GM21529 (cell line): ENCODE results near the gene FNTB.
"Not testable (repeated sequence)": the region's sequence is repeated elsewhere in the genome, so short reads cannot be mapped to it uniquely, and the experiment has no call there.

ENCODE experiments used
- ATAC-seq: cut with Tn5 transposase; IDR thresholded peaks from one replicate; pipeline ENCODE4 v1.9.1; 2021; ENCODE audit not compliant: unreplicated experiment

Gene FNTB

DNA sequence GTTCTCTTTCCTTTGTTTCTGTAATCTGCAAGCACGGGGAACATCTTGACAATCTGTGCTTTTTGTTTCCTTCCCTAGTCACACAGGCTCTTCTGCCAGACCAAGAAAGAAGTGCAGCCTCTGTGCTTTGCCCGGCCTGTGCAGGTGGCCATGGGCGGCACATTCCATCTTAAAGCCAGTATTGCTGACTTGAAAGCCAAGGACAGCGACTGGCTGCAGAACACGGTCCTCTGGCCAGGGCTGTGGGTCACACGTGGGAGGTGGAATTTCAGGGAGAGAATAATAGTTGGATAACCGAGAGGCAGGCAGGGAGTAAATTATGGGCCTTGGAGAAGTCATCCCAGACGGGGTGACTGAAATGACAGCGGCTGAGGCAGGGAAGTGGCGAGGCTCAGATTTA lies 24.8 kb downstream of the FNTB start:
- ATAC-seq: no peak

DNA sequence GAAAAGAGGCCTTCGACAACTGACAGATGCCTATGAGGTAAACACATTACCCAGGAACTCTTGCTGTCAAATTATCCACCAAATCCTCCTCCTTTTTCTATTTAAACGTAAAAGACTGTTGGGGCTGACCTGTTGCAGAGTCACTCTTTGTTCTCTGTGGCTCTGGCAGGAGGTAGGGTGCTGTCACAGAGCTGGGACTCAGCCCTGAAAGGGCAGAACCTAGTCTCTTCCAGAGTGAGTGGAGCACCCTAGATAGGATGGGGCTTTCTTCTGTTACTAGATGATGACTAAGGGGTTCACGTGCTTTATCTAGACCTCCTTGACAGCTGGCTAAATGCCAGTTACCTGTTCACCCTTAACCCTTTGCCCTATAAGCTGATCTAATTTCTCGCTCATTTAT lies 25.7 kb downstream of the FNTB start:
- ATAC-seq: no peak

DNA sequence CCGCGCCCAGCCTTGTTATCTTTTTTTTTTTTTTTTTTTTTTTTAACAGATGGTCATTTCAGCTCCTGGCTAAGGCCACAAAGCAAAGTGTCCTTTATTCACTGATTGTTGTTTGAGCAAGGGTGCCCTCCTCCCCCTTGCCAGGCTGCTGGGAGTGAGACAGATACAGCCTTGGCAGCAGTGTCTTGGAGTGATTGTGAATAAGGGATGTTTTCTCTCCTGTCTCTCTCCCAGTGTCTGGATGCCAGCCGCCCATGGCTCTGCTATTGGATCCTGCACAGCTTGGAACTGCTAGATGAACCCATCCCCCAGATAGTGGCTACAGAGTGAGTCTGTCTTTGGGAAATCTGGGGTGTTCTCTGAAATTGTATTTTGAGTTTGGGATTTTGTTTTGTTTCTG lies 28.7 kb downstream of the FNTB start:
- no peak for ATAC-seq

DNA sequence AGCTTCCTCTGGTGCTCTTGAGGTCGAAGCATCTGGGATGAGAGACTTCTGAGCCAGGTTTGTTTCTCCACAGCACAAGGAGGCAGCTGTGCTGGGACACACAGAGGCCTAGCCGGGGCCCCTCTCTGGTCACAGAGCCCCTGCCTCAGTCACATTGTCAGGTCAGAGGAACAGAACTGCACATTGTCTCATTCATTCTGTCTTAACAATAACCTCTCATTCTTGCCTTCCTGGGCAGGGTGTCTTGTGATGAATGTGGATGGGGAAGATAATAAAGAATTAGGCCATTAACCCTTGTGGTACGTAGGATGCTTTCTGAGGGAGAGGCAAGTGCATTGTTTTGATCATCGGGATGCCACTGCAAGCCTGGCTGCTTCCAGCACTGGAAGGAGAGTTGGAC lies 29.8 kb downstream of the FNTB start:
- ATAC-seq: no peak

DNA sequence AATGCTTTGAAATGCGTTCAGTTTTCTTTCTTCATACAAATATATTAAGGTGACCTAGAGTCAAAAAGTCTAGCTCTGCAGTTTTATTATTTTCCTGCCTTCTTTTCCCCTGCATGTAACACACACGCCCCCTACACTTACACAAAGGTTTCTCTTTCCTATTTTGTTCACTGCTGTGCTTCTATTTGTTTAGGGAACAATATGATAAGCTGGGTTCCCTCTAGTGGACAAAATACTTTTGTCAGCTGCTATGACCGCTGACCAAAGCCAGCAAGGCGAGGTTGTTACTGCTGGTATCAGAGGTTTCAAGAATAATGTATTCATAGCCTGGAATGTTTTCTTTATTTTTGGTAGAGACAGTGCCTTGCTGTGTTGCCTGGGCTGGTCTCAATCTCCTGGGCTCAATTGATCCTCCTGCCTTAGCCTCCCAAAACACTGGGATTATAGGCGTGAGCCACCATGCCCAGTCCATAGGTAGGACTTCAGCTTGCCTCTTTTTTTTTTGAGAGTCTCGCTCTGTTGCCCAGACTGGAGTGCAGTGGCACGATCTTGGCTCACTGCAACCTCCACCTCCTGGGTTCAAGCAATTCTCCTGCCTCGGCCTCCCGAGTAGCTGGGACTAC lies 33.4 kb downstream of the FNTB start:
- ATAC-seq: no peak

DNA sequence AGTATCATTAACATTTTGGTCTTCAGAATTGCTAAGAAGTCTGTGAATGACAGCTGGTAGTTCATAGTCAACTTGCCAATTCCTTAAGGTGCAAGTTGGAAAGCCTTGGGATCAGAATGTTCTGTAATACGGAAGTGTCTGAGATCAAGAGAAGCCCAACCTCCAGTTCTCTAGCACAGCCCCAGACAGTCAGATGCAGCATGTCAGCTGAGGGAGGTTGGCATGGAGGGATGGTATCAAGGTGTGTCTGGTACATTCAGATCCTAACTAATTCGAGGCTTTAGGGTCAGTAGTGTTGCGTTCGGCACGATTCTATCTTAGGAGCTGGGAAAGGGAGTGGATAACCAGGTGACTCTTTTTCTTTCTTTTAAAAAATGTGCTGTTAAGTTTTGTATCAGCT lies 38.3 kb downstream of the FNTB start:
- ATAC-seq: no peak

DNA sequence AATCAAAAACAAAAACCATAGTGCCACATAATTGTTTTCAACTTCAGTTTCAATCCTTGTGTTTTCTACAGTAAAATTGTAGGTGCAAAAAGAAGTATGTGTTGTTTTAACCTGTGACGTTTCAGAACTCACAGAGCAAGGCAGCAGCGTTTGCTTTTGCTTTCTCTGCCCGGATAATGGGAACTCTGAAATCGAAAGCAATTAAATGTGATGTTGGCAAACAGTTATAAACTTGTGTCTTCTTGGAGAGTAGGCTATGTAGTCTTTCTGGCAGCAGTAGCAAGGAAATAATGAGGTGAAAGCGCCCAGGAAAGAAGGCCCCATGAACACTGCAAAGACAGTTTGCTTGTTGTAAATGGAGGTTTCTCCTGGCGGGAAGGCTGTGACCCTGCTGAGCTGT lies 39.1 kb downstream of the FNTB start:
- no peak for ATAC-seq

DNA sequence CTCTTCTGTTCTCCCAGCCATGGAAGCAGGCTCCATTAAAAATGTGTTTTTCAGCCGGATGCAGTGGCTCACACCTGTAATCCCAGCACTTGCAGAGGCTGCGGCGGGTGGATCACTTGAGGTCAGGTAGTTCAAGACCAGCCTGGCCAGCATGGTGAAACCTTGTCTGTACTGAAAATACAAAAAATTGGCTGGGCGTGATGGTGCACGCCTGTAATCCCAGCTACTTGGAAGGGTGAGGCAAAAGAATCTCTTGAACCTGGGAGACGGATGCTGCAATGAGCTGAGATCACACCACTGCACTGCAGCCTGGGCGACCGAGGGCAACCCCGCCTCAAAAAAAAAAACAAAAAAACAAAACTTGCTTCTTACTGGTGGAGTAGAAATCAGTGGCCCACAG lies 39.8 kb downstream of the FNTB start:
- no peak for ATAC-seq

DNA sequence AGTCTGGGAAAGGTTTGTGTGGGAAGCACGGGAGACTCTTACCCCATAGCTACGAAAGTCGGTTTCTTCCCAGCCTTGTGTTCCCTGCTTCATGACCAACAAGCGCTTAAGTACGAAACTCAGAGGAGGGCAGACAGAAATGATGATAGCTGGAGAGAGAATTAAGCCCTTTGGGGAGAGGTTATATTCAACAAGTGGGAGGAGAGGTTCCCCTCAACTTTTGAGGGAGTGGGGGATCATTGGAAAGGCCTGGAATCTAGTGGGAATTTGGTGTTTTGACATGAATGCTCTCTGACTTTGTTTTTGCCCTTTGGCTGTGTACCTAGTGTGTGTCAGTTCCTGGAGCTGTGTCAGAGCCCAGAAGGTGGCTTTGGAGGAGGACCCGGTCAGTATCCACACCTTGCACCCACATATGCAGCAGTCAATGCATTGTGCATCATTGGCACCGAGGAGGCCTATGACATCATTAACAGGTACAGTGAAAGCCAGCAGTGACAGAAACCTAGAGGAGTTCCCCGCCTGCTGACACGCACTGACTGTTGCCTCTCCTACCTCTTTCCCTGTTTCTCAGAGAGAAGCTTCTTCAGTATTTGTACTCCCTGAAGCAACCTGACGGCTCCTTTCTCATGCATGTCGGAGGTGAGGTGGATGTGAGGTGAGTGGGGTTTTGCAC lies 40.6 kb downstream of the FNTB start:
- ATAC-seq: no peak

DNA sequence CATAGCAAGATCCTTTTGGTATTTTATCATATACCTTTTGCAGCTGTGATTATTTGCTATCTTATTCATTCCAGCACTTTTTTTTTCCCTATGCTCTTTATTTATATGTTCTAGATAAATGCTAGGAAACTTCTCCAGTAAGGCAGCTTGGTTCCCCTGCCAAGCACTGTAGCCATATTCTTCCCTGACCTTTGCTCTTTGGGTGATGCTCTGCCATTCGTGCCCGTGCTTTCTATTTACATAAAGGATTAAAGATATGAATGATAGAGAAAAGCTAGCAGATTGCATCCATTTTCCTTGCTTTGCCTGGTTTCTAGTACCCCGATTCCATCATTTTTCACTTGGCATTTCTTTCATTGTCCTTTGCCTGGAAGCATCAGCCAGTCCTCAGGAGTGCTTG lies 42.2 kb downstream of the FNTB start:
- ATAC-seq: no peak

DNA sequence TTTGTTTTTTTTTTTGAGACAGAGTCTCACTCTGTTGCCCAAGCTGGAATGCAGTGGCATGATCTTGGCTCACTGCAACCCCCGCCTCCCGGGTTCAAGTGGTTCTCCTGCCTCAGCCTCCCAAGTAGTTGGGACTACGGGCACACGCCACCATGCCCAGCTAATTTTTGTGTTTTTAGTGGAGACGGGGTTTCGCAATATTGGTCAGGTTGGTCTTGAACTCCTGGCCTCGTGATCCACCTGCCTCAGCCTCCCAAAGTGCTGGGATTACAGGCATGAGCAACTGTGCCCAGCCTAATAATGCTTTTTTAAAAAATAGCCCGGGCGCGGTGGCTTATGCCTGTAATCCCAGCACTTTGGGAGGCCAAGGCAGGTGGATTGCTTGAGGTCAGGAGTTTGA lies 44.6 kb downstream of the FNTB start:
- not testable (repeated sequence) for ATAC-seq

DNA sequence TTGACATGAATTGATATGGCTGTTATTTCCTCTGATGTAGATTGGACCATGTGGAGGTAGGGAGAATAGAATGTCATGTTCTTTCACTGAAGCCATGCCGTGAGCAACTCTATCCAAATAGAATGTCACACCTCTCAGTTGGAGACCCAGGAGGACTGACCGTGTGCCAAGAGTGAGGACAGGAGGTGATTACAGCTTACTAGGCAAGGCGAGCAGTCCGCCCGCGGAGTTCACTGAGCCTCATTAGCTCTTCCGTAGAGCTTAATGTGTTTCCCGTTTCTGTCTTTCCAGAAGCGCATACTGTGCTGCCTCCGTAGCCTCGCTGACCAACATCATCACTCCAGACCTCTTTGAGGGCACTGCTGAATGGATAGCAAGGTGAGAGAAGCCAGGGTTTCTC lies 45.6 kb downstream of the FNTB start:
- ATAC-seq: no peak

DNA sequence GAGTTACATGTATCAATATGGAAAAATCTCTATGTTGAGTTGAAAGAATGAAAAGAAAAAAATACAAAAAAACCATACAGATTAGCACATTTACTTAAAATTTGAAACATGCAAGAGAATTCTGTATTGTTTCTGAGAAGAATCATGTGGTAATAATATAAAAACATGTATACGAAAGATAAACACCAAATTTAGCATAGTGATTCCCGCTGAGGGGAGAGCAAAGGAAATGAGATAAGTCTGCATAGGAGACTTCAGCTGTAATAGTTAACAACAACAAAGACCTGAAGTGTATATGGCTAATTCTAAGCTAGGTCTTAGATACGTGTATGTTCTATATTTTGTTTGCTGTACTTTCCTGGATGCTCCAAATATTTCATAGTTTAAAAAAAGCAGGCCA lies 46.5 kb downstream of the FNTB start:
- ATAC-seq: no peak

DNA sequence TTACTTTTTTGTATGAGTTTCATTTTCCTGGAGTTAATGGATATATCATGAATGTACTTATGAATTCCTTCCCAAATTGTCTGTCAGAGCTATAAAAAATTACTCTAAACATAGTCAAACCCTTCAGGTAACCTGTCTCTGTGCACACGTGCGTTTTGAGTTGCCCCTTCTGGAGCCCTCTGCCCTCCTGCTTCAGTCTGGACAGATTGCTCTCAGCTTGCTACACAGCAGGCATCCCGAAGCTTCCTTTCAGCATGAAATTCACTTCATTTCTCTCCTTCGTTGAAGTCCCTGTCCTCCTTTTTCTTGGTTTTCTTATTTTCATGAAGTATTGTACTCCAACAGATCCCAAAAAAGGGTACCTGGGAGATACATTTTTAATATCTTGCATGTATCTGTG lies 47.3 kb downstream of the FNTB start:
- no peak for ATAC-seq

DNA sequence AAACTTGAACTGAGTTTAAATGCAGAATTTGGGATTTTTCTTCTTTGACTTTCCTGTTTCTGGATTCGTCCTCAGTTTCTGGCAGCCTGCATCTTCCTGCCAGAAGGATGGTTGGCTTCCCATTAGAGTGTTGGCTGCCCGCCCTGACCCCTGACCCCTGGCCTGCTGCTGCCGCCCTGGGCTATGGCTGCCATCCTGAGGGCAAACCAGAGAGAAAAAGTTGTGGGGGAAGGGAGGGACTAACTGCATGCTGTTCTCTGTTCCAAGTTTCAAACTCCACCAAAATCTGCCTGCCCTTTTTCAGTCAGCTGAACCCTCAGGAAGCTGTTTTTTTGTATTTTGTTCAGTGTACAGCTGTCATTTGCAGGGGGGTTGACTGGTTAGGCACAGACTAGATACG lies 48.4 kb downstream of the FNTB start:
- ATAC-seq: no peak

DNA sequence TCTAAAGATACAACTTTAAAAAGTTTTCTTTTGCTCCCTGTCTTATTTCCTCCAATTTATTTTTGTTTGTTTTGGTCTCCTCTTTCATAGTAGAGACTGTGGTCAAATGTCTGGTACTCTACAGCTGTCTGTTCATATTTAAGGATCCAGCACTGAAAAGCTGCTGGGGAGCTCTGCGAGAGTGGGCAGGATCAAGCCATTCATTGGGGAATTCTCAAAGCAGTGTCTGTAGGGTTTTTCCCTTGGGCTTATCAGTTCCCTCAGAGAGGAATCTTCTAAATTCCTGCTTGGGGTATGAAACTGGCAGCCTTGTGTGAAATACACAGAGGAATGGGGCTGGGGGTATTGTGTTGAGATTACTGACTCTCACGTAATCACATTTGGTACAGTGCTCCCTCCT lies 52.3 kb downstream of the FNTB start:
- ATAC-seq: no peak

DNA sequence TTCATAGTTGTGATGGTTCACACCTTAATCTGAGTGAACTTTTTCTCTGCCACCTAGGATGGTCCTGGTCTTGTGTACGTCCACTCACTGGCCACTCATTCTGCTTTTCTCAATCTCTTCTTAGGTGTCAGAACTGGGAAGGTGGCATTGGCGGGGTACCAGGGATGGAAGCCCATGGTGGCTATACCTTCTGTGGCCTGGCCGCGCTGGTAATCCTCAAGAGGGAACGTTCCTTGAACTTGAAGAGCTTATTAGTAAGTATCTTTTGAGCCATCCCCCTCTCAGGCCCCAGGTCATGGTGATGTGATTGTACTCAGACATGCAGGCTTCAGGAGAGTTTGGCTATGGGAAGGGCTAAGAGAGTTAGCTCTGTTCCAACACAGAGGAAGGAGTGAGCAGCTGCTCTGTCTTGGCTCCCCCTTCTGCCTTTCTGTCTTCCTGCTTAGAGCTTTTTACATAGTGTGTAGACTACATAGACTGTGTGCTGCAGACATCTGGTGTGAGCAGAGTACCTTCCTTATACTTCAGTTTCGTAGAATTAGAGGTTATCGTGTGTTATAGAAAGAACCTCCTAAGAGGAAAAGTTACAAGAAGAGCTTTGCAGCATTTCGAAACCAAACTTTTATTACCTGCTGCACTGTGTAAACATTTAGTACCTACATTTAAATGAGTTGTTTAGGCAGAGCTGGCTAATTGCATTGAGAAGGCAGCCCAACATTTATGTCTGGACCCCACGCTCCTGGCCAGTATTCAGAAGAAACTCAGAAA lies 54.2 kb downstream of the FNTB start:
- no peak for ATAC-seq

DNA sequence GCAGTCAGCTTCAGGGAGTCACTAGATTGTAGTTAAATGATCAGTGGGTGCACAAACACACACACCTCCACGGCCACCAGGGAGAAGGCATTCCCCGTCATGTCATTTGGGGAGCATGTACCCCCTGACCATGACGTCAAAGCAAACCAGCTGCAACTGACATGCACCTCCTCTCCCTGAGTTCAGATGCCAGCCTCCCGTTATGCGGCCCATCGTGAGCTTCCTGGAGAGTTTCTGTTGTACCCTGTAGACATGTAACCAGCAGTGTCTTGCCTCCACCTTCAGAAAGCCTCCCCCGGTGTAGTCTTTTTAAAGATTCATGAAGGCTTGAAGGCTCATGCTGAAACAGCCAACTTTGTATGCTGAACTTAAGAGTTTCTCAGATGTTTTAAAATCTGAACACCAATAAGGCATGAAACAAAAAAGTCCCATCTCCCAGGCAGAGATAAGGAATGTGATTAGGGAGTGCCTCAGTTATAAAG lies 54.8 kb downstream of the FNTB start:
- no peak for ATAC-seq

DNA sequence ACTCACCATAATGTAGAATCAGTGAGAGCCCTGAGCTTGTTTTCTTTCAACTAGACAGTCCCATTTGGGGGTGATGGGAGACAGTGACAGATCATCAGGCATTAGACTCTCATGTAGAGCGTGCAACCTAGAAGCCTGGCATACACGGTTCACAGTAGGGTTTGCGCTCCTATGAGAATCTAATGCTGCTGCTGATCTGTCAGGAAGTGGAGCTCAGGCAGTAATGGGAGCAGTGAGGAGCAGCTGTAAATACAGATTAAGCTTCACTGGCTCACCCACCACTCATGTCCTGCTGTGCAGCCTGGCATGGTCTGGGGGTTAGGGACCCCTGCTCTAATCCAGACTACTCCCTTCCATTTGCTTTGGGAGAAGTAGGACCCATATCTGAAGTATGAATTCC lies 55.6 kb downstream of the FNTB start:
- ATAC-seq: peak; percentile 22

DNA sequence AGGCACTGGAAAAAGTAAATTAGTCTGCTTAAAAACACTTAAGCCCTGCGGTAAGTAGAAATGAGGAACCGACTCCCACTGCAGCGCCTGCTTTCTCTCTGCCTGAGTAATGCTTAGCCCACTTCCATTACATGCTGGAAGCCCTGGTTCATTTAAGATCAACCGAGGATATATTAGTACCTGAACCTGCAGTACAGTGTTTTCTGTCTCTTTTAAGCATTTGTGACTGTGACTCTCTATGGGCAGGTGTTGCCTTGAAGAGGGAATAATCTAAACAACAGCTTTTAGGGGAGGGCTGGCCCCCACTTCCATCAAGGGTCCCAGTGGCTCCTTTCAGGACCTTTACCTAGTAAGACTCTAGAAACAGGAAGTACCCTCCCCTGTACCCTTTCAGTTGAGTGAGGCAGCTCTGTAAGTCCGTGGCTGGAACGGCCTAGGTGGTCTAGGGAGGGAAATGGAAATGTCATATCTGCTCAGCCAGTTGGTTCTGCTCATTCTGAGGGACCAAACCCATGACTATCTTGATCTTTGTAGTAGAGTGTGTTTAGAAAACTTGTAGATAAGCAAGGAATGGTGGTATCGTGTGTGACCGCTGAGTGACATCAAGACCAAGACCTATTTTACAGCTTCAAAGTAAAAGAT lies 56.2 kb downstream of the FNTB start:
- peak; percentile 71 for ATAC-seq

DNA sequence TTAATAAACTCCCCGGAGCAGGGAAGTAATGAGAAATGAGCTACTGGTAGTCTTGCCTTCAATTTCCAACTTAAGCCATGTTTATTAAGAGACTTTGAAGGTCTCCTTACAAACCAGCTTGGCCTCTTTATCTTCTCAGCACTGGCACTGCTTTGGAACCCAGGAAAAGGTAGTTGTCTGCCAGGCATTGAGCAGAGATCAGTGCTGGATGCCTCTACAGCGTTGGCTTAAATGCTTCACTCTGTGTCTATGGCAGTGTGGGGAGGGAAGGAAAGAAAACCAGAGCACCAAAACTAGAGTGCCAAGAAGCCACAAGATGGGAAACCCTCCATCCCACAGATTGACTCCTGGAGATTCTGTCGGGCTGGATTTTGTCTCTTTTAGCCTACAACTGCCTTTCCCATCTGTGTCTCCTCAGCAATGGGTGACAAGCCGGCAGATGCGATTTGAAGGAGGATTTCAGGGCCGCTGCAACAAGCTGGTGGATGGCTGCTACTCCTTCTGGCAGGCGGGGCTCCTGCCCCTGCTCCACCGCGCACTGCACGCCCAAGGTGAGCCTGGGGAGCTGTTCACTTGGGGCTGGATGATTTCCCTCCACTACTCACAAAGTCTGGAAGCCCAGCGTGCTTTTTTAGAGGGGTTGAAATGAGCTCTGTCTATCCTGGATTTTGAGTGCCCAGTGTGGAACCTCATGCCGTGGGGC lies 57.3 kb downstream of the FNTB start:
- ATAC-seq: no peak
